GM12801 (cell line): ENCODE results near the gene LPGAT1.

ENCODE experiments used
- CTCF ChIP-seq: IDR thresholded peaks from one replicate; pipeline ENCODE4 v1.5.1; 2011; ENCODE audit warnings: control low read depth; ENCODE audit not compliant: insufficient read length; ENCODE audit errors: extremely low read depth

LPGAT1 gene

GRCh38 chr1:211832661-211833060, 2.1 kb upstream of the LPGAT1 start:
- TF ChIP-seq CTCF, result no peak

DNA sequence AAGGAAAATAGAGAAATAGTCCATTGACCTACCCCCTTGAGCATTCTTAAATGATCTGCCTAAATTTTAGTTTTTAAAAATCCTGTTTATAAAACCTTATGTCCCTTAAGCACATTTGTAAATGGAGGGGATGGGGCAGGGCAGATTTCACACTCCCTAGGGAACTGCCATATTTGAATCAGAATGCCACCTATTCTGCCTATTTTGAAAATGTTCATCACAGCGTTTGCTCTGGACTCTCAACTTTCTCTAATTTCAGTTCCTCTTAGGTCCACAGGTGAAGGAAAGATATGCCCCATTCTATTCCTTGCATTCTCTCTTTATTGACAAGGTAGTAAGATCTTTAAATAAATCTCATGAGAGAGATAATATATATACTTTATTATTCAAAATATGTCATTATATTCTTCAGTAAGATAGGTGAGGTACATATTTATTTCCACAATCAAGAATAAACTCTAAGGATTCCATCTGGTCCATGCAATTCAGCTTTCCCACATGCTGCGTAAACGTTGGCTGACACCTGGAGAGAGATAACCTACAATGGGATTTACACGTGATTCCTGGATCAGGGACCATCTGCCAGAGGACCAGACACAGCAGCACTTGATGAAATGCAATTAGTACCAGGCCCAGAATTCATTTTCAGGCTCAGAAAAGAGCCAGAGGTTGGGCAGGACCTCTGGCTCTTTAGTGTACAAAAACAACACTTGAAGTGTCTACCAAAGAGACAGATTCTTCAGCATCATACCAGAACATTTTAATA, 1.2 kb upstream of the LPGAT1 start:
- TF ChIP-seq CTCF, result no peak

DNA sequence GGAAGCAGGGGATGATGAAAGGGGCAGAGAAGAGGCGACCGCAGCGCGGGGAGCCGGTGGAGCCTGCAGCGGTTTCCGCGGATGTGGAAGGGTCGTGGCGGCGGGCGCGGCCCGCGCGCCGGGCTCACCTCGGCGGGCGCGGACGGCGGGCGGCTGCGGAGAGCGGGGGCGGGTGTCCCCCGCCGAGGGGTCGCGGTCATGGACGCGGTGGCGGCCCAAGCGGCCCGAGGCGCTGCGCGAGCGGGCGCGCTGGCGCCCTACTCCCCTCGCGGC, 572 bp downstream of the LPGAT1 start:
- no peak for TF ChIP-seq CTCF

DNA sequence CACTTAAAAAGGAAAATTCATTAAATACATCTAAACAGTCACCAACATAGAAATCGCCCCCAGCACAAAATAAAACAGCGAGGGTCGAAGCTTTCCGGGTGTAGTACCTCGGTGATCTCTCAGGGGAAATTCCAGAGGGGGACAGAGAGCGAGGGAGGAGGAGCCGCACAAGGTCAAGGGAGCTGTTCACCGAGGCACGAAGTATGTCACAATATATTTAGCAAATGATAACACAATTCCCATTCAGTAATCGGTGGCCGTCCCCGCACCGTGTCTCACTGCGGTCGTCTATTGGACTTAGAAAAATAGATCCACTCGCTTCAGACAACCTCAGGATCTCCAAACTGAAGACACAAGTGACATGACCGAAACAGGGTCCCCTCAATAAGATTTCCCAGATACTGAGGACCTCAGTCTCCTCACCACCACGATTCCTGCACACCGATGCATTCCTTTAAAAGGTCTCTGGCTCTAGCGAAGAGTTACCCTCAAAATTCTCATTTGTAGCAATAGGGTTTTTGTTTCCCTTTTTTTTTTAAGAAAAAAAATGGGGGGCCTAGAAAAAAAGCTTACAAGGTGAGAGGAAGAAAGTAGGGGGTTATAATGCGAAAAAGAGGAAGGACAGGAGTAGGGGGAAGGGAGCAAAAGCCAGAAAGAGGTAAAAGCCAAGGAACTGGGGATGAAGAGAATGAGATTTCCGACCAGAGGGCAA, 1.1 kb downstream of the LPGAT1 start:
- TF ChIP-seq CTCF, result no peak

- TF ChIP-seq CTCF, result no peak
Measured at GRCh38 chr1:211828584-211829342, 1.8 kb downstream of the LPGAT1 start.

DNA sequence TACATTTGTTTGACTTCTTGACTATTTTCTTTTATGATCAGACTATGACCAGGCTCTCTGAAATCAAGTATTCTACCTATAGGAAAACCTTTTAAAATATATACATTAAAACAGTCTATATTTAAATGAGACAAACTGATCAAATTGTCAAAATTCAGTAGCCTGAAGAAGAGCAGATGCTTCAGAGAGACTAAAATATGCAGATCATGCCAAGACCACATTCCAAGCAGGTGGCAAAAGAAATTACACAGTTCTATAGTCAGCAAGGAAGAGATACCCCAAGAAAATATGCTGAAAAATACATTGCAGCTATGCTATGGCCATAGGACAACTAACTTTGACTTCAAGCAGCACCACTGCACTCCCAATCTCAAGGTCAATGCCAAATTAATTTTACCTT, 3.5 kb downstream of the LPGAT1 start:
- no peak for TF ChIP-seq CTCF

- no peak for TF ChIP-seq CTCF
Measured at GRCh38 chr1:211825980-211826379, 4.6 kb downstream of the LPGAT1 start.
